GM12874 (cell line): ENCODE results near the gene PITPNM3.

Experiments
- CTCF ChIP-seq: IDR thresholded peaks from 2 replicates; pipeline ENCODE4 v1.5.1; 2011; ENCODE audit warnings: low read depth, mild to moderate bottlenecking, control low read depth, low read length, moderate library complexity; ENCODE audit not compliant: insufficient read depth

The PITPNM3 gene

GRCh38 chr17:6542577-6542976 is 13.8 kb downstream of the PITPNM3 start:
- no peak for TF ChIP-seq CTCF

- no peak for TF ChIP-seq CTCF
Measured at GRCh38 chr17:6541886-6542285, 14.5 kb downstream of the PITPNM3 start.

- TF ChIP-seq CTCF = no peak
Measured at GRCh38 chr17:6539871-6540270, 16.5 kb downstream of the PITPNM3 start.

GRCh38 chr17:6536566-6537065 is 19.7 kb downstream of the PITPNM3 start:
- TF ChIP-seq CTCF = no peak

- no peak for TF ChIP-seq CTCF
Measured at GRCh38 chr17:6536053-6536452, 20.3 kb downstream of the PITPNM3 start.

- TF ChIP-seq CTCF = no peak
Measured at GRCh38 chr17:6534846-6535514, 21.4 kb downstream of the PITPNM3 start.

- no peak for TF ChIP-seq CTCF
Measured at GRCh38 chr17:6532441-6532885, 23.9 kb downstream of the PITPNM3 start.
